GM23338 (cell line): Measurements from ENCODE around the gene ADIRF. TPM values are rescaled to one million over a fixed set of nuclear protein-coding genes. Genes with fewer than 3 reads are reported as not detected.
A peak's percentile ranks its signal among the peaks of the same experiment; 100 is the strongest.

ENCODE experiments used
- ATAC-seq: fragments of 200-7000 bp; cut with Tn5 transposase; 3 replicates; pipeline ENCODE4 v1.9.1; 2020
- DNase-seq: peaks from one replicate; pipeline ENCODE4 v3.0.0-alpha.2; 2015; ENCODE audit warnings: low spot score
- H2AFZ ChIP-seq: fragments of 200-600 bp; sonication (generic); 2 replicates; pipeline ENCODE4 v1.8.0; 2016; ENCODE audit warnings: antibody characterized with exemption, mild to moderate bottlenecking, moderate library complexity
- H3F3A ChIP-seq: fragments of 200-600 bp; sonication (generic); replicated peaks from 2 replicates; pipeline ENCODE4 v1.8.0; 2017; ENCODE audit warnings: antibody characterized with exemption, mixed run types, low read depth
- H3K27ac ChIP-seq: fragments of 200-600 bp; sonication (generic); 2 replicates; pipeline ENCODE4 v1.6.1; 2016; ENCODE audit warnings: low read depth
- H3K27me3 ChIP-seq: fragments of 200-600 bp; sonication (generic); 2 replicates; pipeline ENCODE4 v1.8.0; 2016; ENCODE audit warnings: mild to moderate bottlenecking, mixed run types, moderate library complexity; ENCODE audit not compliant: insufficient read depth
- H3K36me3 ChIP-seq: fragments of 200-600 bp; sonication (generic); 2 replicates; pipeline ENCODE4 v1.8.0; 2016; ENCODE audit warnings: mild to moderate bottlenecking; ENCODE audit not compliant: insufficient read depth
- H3K4me1 ChIP-seq: fragments of 200-600 bp; sonication (generic); 2 replicates; pipeline ENCODE4 v1.8.0; 2016; ENCODE audit warnings: mild to moderate bottlenecking, moderate library complexity; ENCODE audit not compliant: insufficient read depth
- H3K4me2 ChIP-seq: fragments of 200-600 bp; sonication (generic); 2 replicates; pipeline ENCODE4 v1.7.1; 2017; ENCODE audit warnings: mixed run types
- H3K4me3 ChIP-seq: fragments of 200-600 bp; sonication (generic); 2 replicates; pipeline ENCODE4 v1.6.1; 2016; ENCODE audit warnings: mixed run types
- H3K79me2 ChIP-seq: fragments of 200-600 bp; sonication (generic); replicated peaks from 2 replicates; pipeline ENCODE4 v1.8.0; 2017; ENCODE audit warnings: mild to moderate bottlenecking; ENCODE audit not compliant: insufficient read depth
- H3K9me2 ChIP-seq: fragments of 200-600 bp; sonication (generic); 2 replicates; pipeline ENCODE4 v1.8.0; 2017; ENCODE audit not compliant: insufficient read depth
- H4K20me1 ChIP-seq: fragments of 200-600 bp; sonication (generic); replicated peaks from 2 replicates; pipeline ENCODE4 v1.8.0; 2017; ENCODE audit warnings: mild to moderate bottlenecking; ENCODE audit not compliant: insufficient read depth
- H3K27ac Mint-ChIP-seq: 2 replicates; pipeline ENCODE4 v1.8.0; 2020; ENCODE audit warnings: inconsistent platforms, mild to moderate bottlenecking, moderate library complexity, mixed read lengths
- H3K27me3 Mint-ChIP-seq: 3 replicates; pipeline ENCODE4 v1.8.0; 2022; ENCODE audit warnings: low read depth, mild to moderate bottlenecking, moderate library complexity, mixed read lengths, inconsistent platforms; ENCODE audit not compliant: insufficient read depth, poor library complexity
- H3K36me3 Mint-ChIP-seq: 3 replicates; pipeline ENCODE4 v1.8.0; 2021; ENCODE audit warnings: low read depth, mild to moderate bottlenecking, inconsistent platforms, moderate library complexity, mixed read lengths
- H3K4me1 Mint-ChIP-seq: 3 replicates; pipeline ENCODE4 v1.8.0; 2020; ENCODE audit warnings: mild to moderate bottlenecking, inconsistent platforms, mixed read lengths
- H3K4me3 Mint-ChIP-seq: 3 replicates; pipeline ENCODE4 v1.8.0; 2021; ENCODE audit warnings: moderate library complexity, mild to moderate bottlenecking, inconsistent platforms, mixed read lengths
- H3K9me3 Mint-ChIP-seq: 3 replicates; pipeline ENCODE4 v1.8.0; 2020; ENCODE audit warnings: moderate library complexity, mild to moderate bottlenecking, inconsistent platforms, mixed read lengths
- NANOG ChIP-seq: IDR thresholded peaks from 2 replicates; pipeline ENCODE4 v1.6.1; 2016; ENCODE audit warnings: antibody characterized with exemption, borderline replicate concordance
- POLR2AphosphoS5 ChIP-seq: IDR thresholded peaks from 2 replicates; pipeline ENCODE4 v1.6.1; 2016; ENCODE audit warnings: antibody characterized with exemption, low read depth
- STAT1 ChIP-seq: IDR thresholded peaks from one replicate; pipeline ENCODE4 v1.6.1; 2016; ENCODE audit warnings: antibody characterized with exemption; ENCODE audit not compliant: unreplicated experiment
- ZNF114 ChIP-seq: fragments of 250-450 bp; sonication (Bioruptor Pico); IDR thresholded peaks from 2 replicates; pipeline ENCODE4 v1.5.0; 2020; ENCODE audit warnings: mild to moderate bottlenecking, moderate library complexity
- ZNF331 ChIP-seq: fragments of 250-450 bp; sonication (Bioruptor Pico); IDR thresholded peaks from 2 replicates; pipeline ENCODE4 v1.5.0; 2020; ENCODE audit warnings: low read depth, mild to moderate bottlenecking, moderate library complexity
- polyA plus RNA-seq: library from polyadenylated mRNA; unstranded; fragments of >200 nt; fragmentation: Nextera tagmentation; extraction: Ambion mirVana; gene quantifications from 2 replicates; pipeline ENCODE4 v1.2.1, GENCODE V29; 2016
- total RNA-seq: library from RNA; depleted of rRNA; stranded (reverse); fragments of >200 nt; shearing (Covaris generic); gene quantifications from 2 replicates; pipeline ENCODE4 v1.2.3, GENCODE V29; 2014
- TF ChIP-seq, protein P1 (sequence below): fragments of 250-450 bp; sonication (Bioruptor Pico); IDR thresholded peaks from 2 replicates; pipeline ENCODE4 v1.5.0; 2020; ENCODE audit warnings: mild to moderate bottlenecking, moderate library complexity
- TF ChIP-seq, protein P2 (sequence below): IDR thresholded peaks from 2 replicates; pipeline ENCODE4 v1.6.1; 2016; ENCODE audit warnings: antibody characterized with exemption
- TF ChIP-seq, protein P3 (sequence below), 2 experiments: fragments of 200-600 bp in 1 of 2; sonication (generic) in 1 of 2; conservative IDR thresholded peaks; 2 replicates each; pipeline versions ENCODE4 v1.5.1 to v1.6.1; 2016 to 2017; ENCODE audit warnings: antibody characterized with exemption in 2 of 2, low read depth in 2 of 2, mild to moderate bottlenecking in 2 of 2, moderate library complexity in 1 of 2

Gene ADIRF
- total and polyA plus RNA-seq, 2 experiments from 2014 or later, result 1.7 TPM; not detected in 1

DNA sequence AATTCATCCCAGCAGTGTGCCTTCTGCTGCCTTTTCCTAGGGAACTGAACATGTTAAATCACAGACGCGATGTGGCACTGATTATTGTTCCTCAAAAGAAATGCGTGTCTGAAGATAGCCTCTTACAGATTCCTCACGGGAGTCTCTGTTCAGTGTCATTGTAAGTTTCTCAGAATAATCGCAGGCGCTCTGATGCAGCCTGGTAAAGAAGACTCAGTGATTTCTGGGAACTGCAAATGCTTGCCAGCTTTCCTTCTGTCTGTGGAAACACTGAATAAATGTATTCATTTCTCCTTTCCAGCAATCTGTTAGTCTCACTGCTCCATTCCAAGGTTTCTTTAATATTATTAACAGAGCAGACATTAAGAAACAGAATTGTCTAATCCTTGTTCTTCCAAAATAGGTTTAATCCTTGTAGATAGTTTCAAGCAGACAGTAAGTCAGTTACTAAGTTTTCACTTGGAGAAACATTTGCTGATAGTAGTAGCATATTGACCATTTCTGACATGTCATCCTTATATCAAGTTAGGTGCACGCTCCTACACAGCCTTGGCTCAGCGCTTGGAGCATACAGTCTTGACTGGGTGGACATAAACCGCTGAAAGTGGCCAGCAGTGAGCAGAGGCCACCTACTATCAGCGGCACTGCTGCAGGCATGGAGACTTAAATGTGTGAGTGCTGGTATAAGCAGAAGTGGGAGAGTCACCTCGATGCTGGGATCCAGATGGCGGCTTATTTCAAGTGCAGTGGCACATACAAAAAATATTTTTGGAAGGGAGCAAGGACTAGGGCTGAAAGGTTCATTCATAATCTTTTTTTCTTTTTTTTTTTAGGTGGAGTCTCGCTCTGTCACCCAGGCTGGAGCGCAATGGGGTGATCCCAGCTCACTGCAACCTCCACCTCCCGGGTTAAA, 38.6 kb upstream of the ADIRF start:
- Histone ChIP-seq H4K20me1 (peaks cover 12% of the 10 kb centered on the region; the same call in 1 of the 2 replicates), H3K4me2 (no peak overlapping the region), H3K79me2 (no peaks in the 10 kb centered on the region), H2AFZ (no peak overlapping the region), H3F3A (peaks cover 5% of the 10 kb centered on the region; the same call in 1 of the 2 replicates), H3K27ac (peak overlapping the region; percentile 28; the same call in 1 of the 2 replicates), H3K36me3 (peaks cover 17% of the 10 kb centered on the region), H3K4me1 (no peaks in the 10 kb centered on the region), H3K27me3 (no peaks in the 10 kb centered on the region), H3K4me3 (no peak overlapping the region), H3K9me2 (no peaks in the 10 kb centered on the region)
- no peak overlapping the region for H3K4me3 Mint-ChIP-seq
- DNase-seq, result no peak
- no peak overlapping the region for H3K27ac Mint-ChIP-seq
- H3K4me1 Mint-ChIP-seq, result no peaks in the 10 kb centered on the region
- peaks cover 15% of the 10 kb centered on the region for H3K27me3 Mint-ChIP-seq
- TF ChIP-seq, protein P1, sequence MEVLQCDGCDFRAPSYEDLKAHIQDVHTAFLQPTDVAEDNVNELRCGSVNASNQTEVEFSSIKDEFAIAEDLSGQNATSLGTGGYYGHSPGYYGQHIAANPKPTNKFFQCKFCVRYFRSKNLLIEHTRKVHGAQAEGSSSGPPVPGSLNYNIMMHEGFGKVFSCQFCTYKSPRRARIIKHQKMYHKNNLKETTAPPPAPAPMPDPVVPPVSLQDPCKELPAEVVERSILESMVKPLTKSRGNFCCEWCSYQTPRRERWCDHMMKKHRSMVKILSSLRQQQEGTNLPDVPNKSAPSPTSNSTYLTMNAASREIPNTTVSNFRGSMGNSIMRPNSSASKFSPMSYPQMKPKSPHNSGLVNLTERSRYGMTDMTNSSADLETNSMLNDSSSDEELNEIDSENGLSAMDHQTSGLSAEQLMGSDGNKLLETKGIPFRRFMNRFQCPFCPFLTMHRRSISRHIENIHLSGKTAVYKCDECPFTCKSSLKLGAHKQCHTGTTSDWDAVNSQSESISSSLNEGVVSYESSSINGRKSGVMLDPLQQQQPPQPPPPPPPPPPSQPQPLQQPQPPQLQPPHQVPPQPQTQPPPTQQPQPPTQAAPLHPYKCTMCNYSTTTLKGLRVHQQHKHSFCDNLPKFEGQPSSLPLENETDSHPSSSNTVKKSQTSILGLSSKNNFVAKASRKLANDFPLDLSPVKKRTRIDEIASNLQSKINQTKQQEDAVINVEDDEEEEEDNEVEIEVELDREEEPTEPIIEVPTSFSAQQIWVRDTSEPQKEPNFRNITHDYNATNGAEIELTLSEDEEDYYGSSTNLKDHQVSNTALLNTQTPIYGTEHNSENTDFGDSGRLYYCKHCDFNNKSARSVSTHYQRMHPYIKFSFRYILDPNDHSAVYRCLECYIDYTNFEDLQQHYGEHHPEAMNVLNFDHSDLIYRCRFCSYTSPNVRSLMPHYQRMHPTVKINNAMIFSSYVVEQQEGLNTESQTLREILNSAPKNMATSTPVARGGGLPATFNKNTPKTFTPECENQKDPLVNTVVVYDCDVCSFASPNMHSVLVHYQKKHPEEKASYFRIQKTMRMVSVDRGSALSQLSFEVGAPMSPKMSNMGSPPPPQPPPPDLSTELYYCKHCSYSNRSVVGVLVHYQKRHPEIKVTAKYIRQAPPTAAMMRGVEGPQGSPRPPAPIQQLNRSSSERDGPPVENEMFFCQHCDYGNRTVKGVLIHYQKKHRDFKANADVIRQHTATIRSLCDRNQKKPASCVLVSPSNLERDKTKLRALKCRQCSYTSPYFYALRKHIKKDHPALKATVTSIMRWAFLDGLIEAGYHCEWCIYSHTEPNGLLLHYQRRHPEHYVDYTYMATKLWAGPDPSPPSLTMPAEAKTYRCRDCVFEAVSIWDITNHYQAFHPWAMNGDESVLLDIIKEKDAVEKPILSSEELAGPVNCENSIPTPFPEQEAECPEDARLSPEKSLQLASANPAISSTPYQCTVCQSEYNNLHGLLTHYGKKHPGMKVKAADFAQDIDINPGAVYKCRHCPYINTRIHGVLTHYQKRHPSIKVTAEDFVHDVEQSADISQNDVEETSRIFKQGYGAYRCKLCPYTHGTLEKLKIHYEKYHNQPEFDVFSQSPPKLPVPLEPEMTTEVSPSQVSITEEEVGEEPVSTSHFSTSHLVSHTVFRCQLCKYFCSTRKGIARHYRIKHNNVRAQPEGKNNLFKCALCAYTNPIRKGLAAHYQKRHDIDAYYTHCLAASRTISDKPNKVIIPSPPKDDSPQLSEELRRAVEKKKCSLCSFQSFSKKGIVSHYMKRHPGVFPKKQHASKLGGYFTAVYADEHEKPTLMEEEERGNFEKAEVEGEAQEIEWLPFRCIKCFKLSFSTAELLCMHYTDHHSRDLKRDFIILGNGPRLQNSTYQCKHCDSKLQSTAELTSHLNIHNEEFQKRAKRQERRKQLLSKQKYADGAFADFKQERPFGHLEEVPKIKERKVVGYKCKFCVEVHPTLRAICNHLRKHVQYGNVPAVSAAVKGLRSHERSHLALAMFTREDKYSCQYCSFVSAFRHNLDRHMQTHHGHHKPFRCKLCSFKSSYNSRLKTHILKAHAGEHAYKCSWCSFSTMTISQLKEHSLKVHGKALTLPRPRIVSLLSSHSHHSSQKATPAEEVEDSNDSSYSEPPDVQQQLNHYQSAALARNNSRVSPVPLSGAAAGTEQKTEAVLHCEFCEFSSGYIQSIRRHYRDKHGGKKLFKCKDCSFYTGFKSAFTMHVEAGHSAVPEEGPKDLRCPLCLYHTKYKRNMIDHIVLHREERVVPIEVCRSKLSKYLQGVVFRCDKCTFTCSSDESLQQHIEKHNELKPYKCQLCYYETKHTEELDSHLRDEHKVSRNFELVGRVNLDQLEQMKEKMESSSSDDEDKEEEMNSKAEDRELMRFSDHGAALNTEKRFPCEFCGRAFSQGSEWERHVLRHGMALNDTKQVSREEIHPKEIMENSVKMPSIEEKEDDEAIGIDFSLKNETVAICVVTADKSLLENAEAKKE (CRISPR knock-in tag), result no peak
- no peak for TF ChIP-seq POLR2AphosphoS5
- H3K36me3 Mint-ChIP-seq, result peaks cover 27% of the 10 kb centered on the region
- no peak for ATAC-seq
- no peaks in the 10 kb centered on the region for H3K9me3 Mint-ChIP-seq

- 0 out of 2 replicates have a peak overlapping the region, but pooled peaks have one; percentile 25 for H3K27ac Mint-ChIP-seq
- Histone ChIP-seq H3K9me2 (no peaks in the 10 kb centered on the region), H2AFZ (no peak overlapping the region), H3K4me3 (no peak overlapping the region), H3K27ac (no peak overlapping the region; the same call in 1 of the 2 replicates), H3K36me3 (peaks cover 17% of the 10 kb centered on the region), H4K20me1 (peaks cover 12% of the 10 kb centered on the region; the same call in 1 of the 2 replicates), H3K27me3 (no peaks in the 10 kb centered on the region), H3K79me2 (no peaks in the 10 kb centered on the region), H3K4me2 (no peak overlapping the region), H3K4me1 (no peaks in the 10 kb centered on the region), H3F3A (peaks cover 5% of the 10 kb centered on the region; the same call in 1 of the 2 replicates)
- peaks cover 19% of the 10 kb centered on the region for H3K36me3 Mint-ChIP-seq
- H3K4me1 Mint-ChIP-seq, result peaks cover 3% of the 10 kb centered on the region; the same call in 1 of the 3 replicates
- ATAC-seq (no peak), DNase-seq (no peak)
- peaks cover 21% of the 10 kb centered on the region for H3K27me3 Mint-ChIP-seq
- H3K4me3 Mint-ChIP-seq, result no peak overlapping the region
- no peaks in the 10 kb centered on the region for H3K9me3 Mint-ChIP-seq
- TF ChIP-seq ZNF331 (CRISPR knock-in tag) (no peak), STAT1 (no peak), ZNF114 (CRISPR knock-in tag) (no peak), NANOG (no peak)
- TF ChIP-seq, protein P2, sequence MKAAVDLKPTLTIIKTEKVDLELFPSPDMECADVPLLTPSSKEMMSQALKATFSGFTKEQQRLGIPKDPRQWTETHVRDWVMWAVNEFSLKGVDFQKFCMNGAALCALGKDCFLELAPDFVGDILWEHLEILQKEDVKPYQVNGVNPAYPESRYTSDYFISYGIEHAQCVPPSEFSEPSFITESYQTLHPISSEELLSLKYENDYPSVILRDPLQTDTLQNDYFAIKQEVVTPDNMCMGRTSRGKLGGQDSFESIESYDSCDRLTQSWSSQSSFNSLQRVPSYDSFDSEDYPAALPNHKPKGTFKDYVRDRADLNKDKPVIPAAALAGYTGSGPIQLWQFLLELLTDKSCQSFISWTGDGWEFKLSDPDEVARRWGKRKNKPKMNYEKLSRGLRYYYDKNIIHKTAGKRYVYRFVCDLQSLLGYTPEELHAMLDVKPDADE, result no peak
- TF ChIP-seq, protein P3, sequence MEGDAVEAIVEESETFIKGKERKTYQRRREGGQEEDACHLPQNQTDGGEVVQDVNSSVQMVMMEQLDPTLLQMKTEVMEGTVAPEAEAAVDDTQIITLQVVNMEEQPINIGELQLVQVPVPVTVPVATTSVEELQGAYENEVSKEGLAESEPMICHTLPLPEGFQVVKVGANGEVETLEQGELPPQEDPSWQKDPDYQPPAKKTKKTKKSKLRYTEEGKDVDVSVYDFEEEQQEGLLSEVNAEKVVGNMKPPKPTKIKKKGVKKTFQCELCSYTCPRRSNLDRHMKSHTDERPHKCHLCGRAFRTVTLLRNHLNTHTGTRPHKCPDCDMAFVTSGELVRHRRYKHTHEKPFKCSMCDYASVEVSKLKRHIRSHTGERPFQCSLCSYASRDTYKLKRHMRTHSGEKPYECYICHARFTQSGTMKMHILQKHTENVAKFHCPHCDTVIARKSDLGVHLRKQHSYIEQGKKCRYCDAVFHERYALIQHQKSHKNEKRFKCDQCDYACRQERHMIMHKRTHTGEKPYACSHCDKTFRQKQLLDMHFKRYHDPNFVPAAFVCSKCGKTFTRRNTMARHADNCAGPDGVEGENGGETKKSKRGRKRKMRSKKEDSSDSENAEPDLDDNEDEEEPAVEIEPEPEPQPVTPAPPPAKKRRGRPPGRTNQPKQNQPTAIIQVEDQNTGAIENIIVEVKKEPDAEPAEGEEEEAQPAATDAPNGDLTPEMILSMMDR (conservative IDR thresholded peaks at IDR 0.05; ENCODE audit: low read depth in 2 of 2), result no peak
Measured at GRCh38 chr10:86931872-86932271, 36.4 kb upstream of the ADIRF start.
